Measurements from ENCODE around the gene SASH3.

- TF ChIP-seq CTCF (IDR thresholded peaks at IDR 0.05): no peak
- no peak for TF ChIP-seq EP300 (IDR thresholded peaks at IDR 0.05)
- TF ChIP-seq POLR2A (IDR thresholded peaks at IDR 0.05): no peak
Measured at GRCh38 chrX:129773649-129774458, 5.9 kb upstream of the SASH3 start.

Measured in suprapubic skin (tissue), 3 donors.